Breast epithelium (tissue), 4 donors: Measurements from ENCODE around the gene TMIE. TPM values are rescaled to one million over a fixed set of nuclear protein-coding genes. Genes with fewer than 3 reads are reported as not detected.
"Not testable (repeated sequence)": the region's sequence is repeated elsewhere in the genome, so short reads cannot be mapped to it uniquely, and the experiment has no call there.

Source experiments
- DNase-seq, 2 donors: peaks; one replicate each; pipeline ENCODE4 v3.0.0-alpha.2; 2019; ENCODE audit warnings: low spot score in 2 of 2
- H3K27ac ChIP-seq, 2 donors: fragments of 200-600 bp; sonication (generic) in 1 of 2; one replicate each; pipeline ENCODE4 v1.5.1; 2016 to 2019; ENCODE audit warnings: mild to moderate bottlenecking in 1 of 2
- H3K27me3 ChIP-seq, 2 donors: fragments of 200-600 bp; sonication (generic) in 1 of 2; one replicate each; pipeline versions ENCODE4 v1.5.1 to v1.6.0; 2017 to 2019; ENCODE audit warnings: control low read depth in 1 of 2, mild to moderate bottlenecking in 1 of 2
- H3K36me3 ChIP-seq: fragments of 200-600 bp; one replicate; pipeline ENCODE4 v1.5.1; 2019
- H3K4me1 ChIP-seq, 2 donors: fragments of 200-600 bp; sonication (generic); one replicate each; pipeline ENCODE4 v1.5.1; 2016 to 2019; ENCODE audit warnings: control low read depth in 1 of 2
- H3K4me3 ChIP-seq, 3 donors: fragments of 200-600 bp; sonication (generic); 1 replicate in 2 of 3; 2 replicates in 1 of 3; pipeline ENCODE4 v1.5.1; 2016 to 2019; ENCODE audit warnings: mild to moderate bottlenecking in 3 of 3, moderate library complexity in 2 of 3
- H3K9me3 ChIP-seq, 2 donors: fragments of 200-600 bp; sonication (generic) in 1 of 2; one replicate each; pipeline ENCODE4 v1.5.1; 2016 to 2019; ENCODE audit warnings: control low read depth in 1 of 2
- CTCF ChIP-seq, 3 donors: fragments of 450-650 bp; IDR thresholded peaks; one replicate each; pipeline ENCODE4 v1.5.1; 2016 to 2017; ENCODE audit warnings: antibody characterized with exemption in 3 of 3, mild to moderate bottlenecking in 3 of 3, moderate library complexity in 3 of 3
- POLR2A ChIP-seq: fragments of 450-650 bp; IDR thresholded peaks from one replicate; pipeline ENCODE4 v1.6.1; 2016; ENCODE audit warnings: antibody characterized with exemption, mild to moderate bottlenecking, moderate library complexity
- POLR2AphosphoS5 ChIP-seq, 3 donors: sonication (generic); formaldehyde crosslinking; IDR thresholded peaks; one replicate each; pipeline ENCODE4 v1.6.1; 2017; ENCODE audit warnings: antibody characterized with exemption in 3 of 3
- intact Hi-C: fragments of 100-400 bp; cut with DNase I; formaldehyde crosslinking; loops from one replicate; pipeline ENCODE4 v1.15.1; 2023; ENCODE audit warnings: low total_unique reads
- total RNA-seq, 3 donors: library from RNA; depleted of rRNA; stranded (reverse); fragments of >200 nt; gene quantifications; one replicate each; pipeline ENCODE4 v1.1.0, GENCODE V29; 2016

Gene TMIE
- total RNA-seq, 3 donors from 2014 or later: not detected

GRCh38 chr3:46736006-46736872 lies 35.0 kb downstream of the TMIE start:
- H3K27ac ChIP-seq: no peak overlapping the region
- DNase-seq: no peak
- no peak for TF ChIP-seq CTCF (IDR thresholded peaks at IDR 0.05)
- TF ChIP-seq POLR2AphosphoS5 (IDR thresholded peaks at IDR 0.05): no peak
- no peak for TF ChIP-seq POLR2A
- H3K36me3 ChIP-seq: no peaks in the 10 kb centered on the region
- H3K4me1 ChIP-seq: no peaks in the 10 kb centered on the region
- no peaks in the 10 kb centered on the region for H3K27me3 ChIP-seq
- no peak overlapping the region for H3K4me3 ChIP-seq
- intact Hi-C loops: no loop called here
- H3K9me3 ChIP-seq: no peaks in the 10 kb centered on the region

GRCh38 chr3:46737329-46737731 lies 36.1 kb downstream of the TMIE start:
- Histone ChIP-seq H3K9me3 (no peaks in the 10 kb centered on the region), H3K36me3 (no peaks in the 10 kb centered on the region), H3K27me3 (no peaks in the 10 kb centered on the region), H3K4me1 (no peaks in the 10 kb centered on the region), H3K27ac (no peak overlapping the region), H3K4me3 (no peak overlapping the region)
- no peak for DNase-seq
- TF ChIP-seq POLR2AphosphoS5 (IDR thresholded peaks at IDR 0.05): no peak
- no peak for TF ChIP-seq POLR2A
- TF ChIP-seq CTCF (IDR thresholded peaks at IDR 0.05): no peak
- intact Hi-C loops: no loop called here

GRCh38 chr3:46739565-46739964 lies 38.4 kb downstream of the TMIE start:
- H3K9me3 ChIP-seq, DNase-seq, H3K27me3 ChIP-seq, H3K4me1 ChIP-seq, H3K4me3 ChIP-seq, H3K36me3 ChIP-seq, intact Hi-C loops, H3K27ac ChIP-seq: not testable (repeated sequence)

GRCh38 chr3:46742992-46743585 lies 41.9 kb downstream of the TMIE start:
- Histone ChIP-seq H3K4me1 (no peaks in the 10 kb centered on the region), H3K36me3 (no peaks in the 10 kb centered on the region)

GRCh38 chr3:46746711-46747110 lies 45.5 kb downstream of the TMIE start:
- Histone ChIP-seq H3K9me3 (no peaks in the 10 kb centered on the region), H3K4me1 (no peaks in the 10 kb centered on the region), H3K4me3 (no peak overlapping the region), H3K36me3 (no peaks in the 10 kb centered on the region), H3K27me3 (no peaks in the 10 kb centered on the region), H3K27ac (no peak overlapping the region)
- DNase-seq: no peak
- no peak for TF ChIP-seq CTCF (IDR thresholded peaks at IDR 0.05)
- intact Hi-C loops: loop anchor here (5.0 kb wide), 1 partner anchor 814 kb away; no protein-coding TSS in a partner anchor

More at GRCh38 chr3:46742992-46743585, 41.9 kb downstream of the TMIE start:
- H3K9me3 ChIP-seq: no peaks in the 10 kb centered on the region
- H3K27me3 ChIP-seq: no peaks in the 10 kb centered on the region
- DNase-seq: no peak
- no peak overlapping the region for H3K27ac ChIP-seq
- intact Hi-C loops: no loop called here
- TF ChIP-seq CTCF (IDR thresholded peaks at IDR 0.05) (no peak), POLR2AphosphoS5 (IDR thresholded peaks at IDR 0.05) (no peak), POLR2A (no peak)
- H3K4me3 ChIP-seq: no peak overlapping the region
